ENCODE measurements around the gene PDX1.

Gene PDX1

DNA sequence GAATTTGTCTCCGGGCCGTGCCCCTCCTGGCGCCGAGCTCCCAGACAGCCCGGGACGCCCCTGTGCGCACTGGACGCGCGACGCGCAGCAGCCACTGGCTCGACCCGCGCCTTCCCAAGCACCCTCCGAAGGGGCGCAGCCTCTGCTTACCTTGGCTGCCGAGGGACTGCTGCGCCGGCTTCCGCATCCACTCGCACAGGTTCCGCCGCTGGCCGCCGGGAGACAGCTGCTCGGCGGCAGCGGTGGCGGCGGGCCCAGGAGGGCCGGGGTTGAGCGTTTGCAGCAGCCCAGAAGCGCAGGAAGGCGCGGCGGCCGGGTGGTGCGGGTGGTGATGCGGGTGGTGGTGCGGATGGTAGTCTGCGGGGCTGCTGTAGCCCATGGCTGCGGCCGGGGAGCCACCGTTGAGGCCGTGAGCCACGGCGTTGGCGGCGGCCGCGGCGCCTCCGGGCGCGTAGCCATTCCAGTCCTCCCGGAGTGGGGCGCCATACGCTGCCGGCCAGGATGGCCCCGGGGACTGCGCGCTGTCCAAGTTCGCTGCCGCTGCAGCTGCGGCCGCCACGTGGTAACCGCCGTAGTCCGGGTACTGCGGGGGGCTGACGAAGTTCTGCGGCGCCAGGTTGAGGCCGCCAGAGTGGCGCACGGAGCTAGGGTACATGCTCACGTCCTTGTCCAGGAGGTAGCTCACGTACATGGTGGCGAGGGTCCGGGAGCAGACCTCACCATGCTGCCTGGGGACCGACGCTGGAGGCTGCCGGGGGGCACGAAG, 48.7 kb downstream of the PDX1 start:
- Histone ChIP-seq H3K4me3 (ENCODE audit: low read depth in 1 of 2, low read length in 2 of 2) (peak overlapping the region; percentile 48 to 59), H3K9me3 (ENCODE audit: control insufficient read depth in 1 of 2, low read length in 2 of 2) (no peaks in the 10 kb centered on the region), H3K36me3 (ENCODE audit: control insufficient read depth in 1 of 2, insufficient read depth in 2 of 2, low read length in 2 of 2) (no peaks in the 10 kb centered on the region), H3K4me1 (ENCODE audit: control insufficient read depth in 1 of 2, insufficient read depth in 2 of 2, low read length in 2 of 2) (peaks cover 0 to 45% of the 10 kb centered on the region in 2 donors), H3K27me3 (ENCODE audit: low read depth, low read length) (peaks cover 68% of the 10 kb centered on the region), H3K27ac (ENCODE audit: low read length) (peak overlapping the region; percentile 85)

DNA sequence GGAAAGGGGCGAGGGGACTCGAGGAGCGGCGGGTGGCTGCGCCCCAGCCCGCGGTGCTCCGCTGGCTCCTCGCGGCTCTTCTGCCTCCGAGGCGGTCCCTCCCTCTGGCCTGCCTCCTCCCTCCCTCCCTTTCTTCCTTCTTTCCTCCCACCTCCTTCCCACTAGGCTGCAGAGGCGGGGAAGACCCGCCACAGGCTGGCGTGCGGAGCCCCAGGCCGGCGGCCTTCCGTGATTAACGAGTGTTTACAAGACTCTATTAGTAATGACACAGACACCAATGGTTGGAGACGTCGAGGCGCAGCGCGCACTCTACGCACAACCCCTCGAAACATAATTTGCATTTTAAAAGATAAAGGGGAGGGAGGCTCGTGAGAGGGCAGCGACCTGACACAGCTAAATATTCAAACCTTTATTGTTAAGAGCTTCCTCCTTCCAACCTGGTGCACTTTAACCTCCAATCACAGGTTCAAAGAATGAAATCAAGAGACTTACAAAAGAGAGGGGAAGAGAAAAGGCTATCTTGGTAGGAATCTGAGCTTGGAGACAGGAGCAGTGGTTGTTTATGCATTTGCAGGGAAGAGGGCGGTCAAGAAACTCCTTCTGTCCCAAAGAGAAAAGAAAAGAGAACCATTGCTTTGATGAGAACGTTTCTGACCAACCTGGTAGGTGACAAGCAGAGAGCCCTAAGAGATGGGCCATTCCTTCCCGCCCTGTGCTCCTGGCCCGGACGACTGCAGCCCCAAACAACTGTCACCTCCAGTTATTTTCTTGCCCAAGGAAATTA, 49.5 kb downstream of the PDX1 start, which contains the start of gene CDX2:
Gene CDX2 (minus strand): TSS at position 234 of the 784 bp plus-strand sequence. CDS start 309 bp downstream, outside the sequence.
- H3K36me3 ChIP-seq (ENCODE audit: control insufficient read depth in 1 of 2, insufficient read depth in 2 of 2, low read length in 2 of 2), result no peaks in the 10 kb centered on the region
- H3K4me3 ChIP-seq (ENCODE audit: low read depth in 1 of 2, low read length in 2 of 2), result peak within 1 kb of the TSS; percentile 48 to 59
- H3K27me3 ChIP-seq (ENCODE audit: low read depth, low read length), result peaks cover 73% of the 10 kb centered on the region
- H3K9me3 ChIP-seq (ENCODE audit: control insufficient read depth in 1 of 2, low read length in 2 of 2), result no peaks in the 10 kb centered on the region
- peaks cover 0 to 45% of the 10 kb centered on the region in 2 donors for H3K4me1 ChIP-seq (ENCODE audit: control insufficient read depth in 1 of 2, insufficient read depth in 2 of 2, low read length in 2 of 2)
- peak within 1 kb of the TSS; percentile 85 for H3K27ac ChIP-seq (ENCODE audit: low read length)

DNA sequence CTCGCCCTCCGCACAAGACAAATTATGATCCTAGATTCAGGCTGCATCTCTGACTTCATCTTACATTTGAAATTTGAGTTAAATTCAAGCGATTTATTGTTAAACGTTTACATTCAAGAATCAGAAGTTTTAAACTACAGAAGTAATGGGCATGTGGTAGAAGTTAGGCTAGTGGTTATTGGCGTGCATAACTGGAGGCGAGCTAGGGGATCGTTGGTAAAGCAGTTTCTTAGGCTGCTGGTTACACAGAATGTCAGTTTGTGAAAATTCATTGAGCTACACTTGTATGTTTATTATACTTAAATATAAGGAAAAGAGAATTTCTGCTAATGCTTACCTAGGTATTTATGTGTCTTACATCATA, 50.0 kb downstream of the PDX1 start:
- peak overlapping the region in 1 of 2 donors; percentile 18 for H3K4me3 ChIP-seq (ENCODE audit: low read depth in 1 of 2, low read length in 2 of 2)

DNA sequence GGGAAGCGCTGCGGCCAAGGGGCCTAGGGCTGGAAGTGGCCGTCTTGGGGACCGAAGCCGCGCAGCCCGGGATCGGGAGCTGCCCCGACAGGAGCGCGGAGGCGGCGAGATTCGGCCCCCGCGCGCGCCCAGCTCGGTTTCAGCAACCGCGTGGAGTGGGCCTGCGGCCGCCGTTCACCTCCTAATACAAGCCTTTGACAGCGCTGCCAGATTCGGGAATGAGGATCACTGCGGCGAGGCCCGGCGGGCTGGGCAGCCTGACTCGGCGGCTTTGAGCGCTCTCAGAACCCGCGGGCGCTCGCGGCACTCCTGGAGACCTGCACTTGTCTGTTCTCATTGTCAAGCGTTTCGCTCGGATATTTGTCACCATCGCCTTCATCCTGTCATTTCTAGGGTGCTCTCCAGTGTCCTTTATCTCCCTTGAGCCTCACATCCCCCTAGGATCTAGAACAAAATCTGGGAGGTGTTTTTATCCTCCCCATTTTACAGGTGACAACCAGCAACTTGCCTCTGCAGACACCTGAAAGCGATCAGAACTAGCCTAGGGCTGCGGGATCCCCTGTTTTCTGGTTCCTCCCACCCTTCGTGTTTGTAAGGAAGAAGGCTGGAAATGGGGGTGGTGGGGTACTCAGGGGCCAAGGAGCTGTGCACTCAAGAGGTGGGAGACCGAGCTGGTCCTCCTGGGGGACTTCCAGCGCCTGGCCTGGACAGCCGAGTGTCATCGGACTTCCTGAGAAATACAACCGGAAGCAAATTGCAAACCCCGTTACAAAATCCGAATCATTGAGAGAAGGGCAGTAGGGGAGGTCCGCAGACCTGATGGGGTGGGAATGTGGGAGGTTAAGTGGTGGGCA, 50.8 kb downstream of the PDX1 start:
- no peak overlapping the region for H3K4me3 ChIP-seq (ENCODE audit: low read depth in 1 of 2, low read length in 2 of 2)
- peaks cover 0 to 46% of the 10 kb centered on the region in 2 donors for H3K4me1 ChIP-seq (ENCODE audit: control insufficient read depth in 1 of 2, insufficient read depth in 2 of 2, low read length in 2 of 2)
- no peaks in the 10 kb centered on the region for H3K9me3 ChIP-seq (ENCODE audit: control insufficient read depth in 1 of 2, low read length in 2 of 2)
- peak overlapping the region; percentile 39 for H3K27ac ChIP-seq (ENCODE audit: low read length)
- no peaks in the 10 kb centered on the region for H3K36me3 ChIP-seq (ENCODE audit: control insufficient read depth in 1 of 2, insufficient read depth in 2 of 2, low read length in 2 of 2)
- H3K27me3 ChIP-seq (ENCODE audit: low read depth, low read length), result peaks cover 71% of the 10 kb centered on the region

More for the DNA sequence above, 50.0 kb downstream of the PDX1 start:
- Histone ChIP-seq H3K27me3 (ENCODE audit: low read depth, low read length) (peaks cover 74% of the 10 kb centered on the region), H3K9me3 (ENCODE audit: control insufficient read depth in 1 of 2, low read length in 2 of 2) (no peaks in the 10 kb centered on the region), H3K27ac (ENCODE audit: low read length) (peak overlapping the region; percentile 63), H3K4me1 (ENCODE audit: control insufficient read depth in 1 of 2, insufficient read depth in 2 of 2, low read length in 2 of 2) (peaks cover 0 to 45% of the 10 kb centered on the region in 2 donors), H3K36me3 (ENCODE audit: control insufficient read depth in 1 of 2, insufficient read depth in 2 of 2, low read length in 2 of 2) (no peaks in the 10 kb centered on the region)

DNA sequence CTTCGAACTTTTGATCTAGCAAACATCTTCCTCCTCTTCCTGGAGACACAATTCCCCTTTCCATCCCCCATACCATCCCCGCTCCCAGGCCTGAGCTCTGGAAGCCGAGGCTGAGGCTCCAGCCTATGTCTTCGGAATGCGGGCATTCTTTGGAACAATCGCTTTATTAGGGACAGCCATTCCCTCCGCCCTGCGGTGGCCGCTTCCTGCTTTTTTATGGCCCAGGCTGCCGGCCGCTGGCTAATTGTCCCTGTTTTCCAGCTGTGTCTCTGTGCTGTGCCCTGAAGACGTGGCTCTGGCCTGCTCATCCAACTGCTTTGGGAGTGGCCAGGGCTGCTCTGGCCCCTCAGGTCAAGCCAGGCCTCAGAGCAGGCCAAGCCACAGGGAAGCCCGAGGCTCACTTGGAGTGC, 51.4 kb downstream of the PDX1 start:
- Histone ChIP-seq H3K9me3 (ENCODE audit: control insufficient read depth in 1 of 2, low read length in 2 of 2) (no peaks in the 10 kb centered on the region), H3K36me3 (ENCODE audit: control insufficient read depth in 1 of 2, insufficient read depth in 2 of 2, low read length in 2 of 2) (no peaks in the 10 kb centered on the region), H3K4me3 (ENCODE audit: low read depth in 1 of 2, low read length in 2 of 2) (no peak overlapping the region), H3K27ac (ENCODE audit: low read length) (peak overlapping the region; percentile 39), H3K27me3 (ENCODE audit: low read depth, low read length) (peaks cover 70% of the 10 kb centered on the region), H3K4me1 (ENCODE audit: control insufficient read depth in 1 of 2, insufficient read depth in 2 of 2, low read length in 2 of 2) (peaks cover 0 to 45% of the 10 kb centered on the region in 2 donors)

DNA sequence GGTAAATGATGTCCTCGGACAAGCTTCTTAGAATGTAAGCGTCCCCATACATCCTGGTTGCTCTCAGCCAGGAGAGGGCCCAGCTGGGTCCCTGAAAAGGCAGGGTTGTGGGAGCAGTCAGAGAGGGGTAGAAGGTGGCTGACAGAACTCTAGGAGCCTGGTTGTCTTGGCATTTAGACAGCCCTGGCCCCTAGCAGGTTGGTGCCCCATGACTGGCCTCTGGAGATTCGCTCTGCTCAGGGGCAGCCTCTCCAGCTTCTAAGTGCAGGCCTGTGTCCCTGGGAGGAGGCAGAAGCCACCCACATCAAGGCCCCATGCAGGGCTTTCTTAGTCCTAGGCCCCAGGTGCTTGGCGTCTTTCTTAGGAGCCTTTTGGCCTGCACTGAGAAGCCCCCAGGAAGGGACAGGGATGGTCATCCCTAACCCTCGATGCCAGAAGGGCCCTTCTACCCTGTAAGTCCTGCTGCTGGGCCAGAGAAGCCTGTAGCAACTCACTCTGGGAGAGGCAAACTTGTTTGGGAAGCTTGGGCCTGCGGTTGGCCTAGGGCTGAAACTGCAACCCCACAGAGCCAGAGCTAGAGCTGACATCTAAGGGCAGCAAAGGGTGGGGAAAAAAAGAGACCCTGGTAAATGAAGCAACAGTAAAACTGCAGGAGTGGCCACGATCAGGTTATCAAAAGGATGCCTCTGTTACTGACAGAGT, 52.1 kb downstream of the PDX1 start:
- H3K27me3 ChIP-seq (ENCODE audit: low read depth, low read length), result peaks cover 71% of the 10 kb centered on the region

DNA sequence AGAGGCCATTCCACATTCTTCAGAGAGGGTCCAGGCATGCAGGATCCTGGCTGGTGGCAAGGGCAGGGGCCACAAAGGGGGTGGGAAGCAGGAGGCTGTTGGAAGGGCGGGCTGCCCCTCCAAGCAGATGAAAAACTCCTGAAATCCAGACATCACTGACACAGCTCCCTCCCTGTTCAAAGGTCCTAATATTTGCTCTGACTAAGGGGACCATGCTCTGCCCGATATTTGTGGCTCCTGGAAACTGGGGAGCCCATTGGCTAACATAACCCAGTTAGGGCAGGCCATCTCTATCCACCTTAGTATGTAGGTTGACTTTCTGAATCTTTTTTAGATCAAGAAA, 52.6 kb downstream of the PDX1 start:
- H3K9me3 ChIP-seq (ENCODE audit: control insufficient read depth in 1 of 2, low read length in 2 of 2), result no peaks in the 10 kb centered on the region
- no peak overlapping the region for H3K4me3 ChIP-seq (ENCODE audit: low read depth in 1 of 2, low read length in 2 of 2)
- H3K4me1 ChIP-seq (ENCODE audit: control insufficient read depth in 1 of 2, insufficient read depth in 2 of 2, low read length in 2 of 2), result peaks cover 0 to 33% of the 10 kb centered on the region in 2 donors
- H3K27ac ChIP-seq (ENCODE audit: low read length), result no peak overlapping the region
- H3K27me3 ChIP-seq (ENCODE audit: low read depth, low read length), result peaks cover 66% of the 10 kb centered on the region
- H3K36me3 ChIP-seq (ENCODE audit: control insufficient read depth in 1 of 2, insufficient read depth in 2 of 2, low read length in 2 of 2), result no peaks in the 10 kb centered on the region

More for the DNA sequence above, 52.1 kb downstream of the PDX1 start:
- Histone ChIP-seq H3K4me1 (ENCODE audit: control insufficient read depth in 1 of 2, insufficient read depth in 2 of 2, low read length in 2 of 2) (peaks cover 0 to 38% of the 10 kb centered on the region in 2 donors), H3K27ac (ENCODE audit: low read length) (peak overlapping the region; percentile 39), H3K9me3 (ENCODE audit: control insufficient read depth in 1 of 2, low read length in 2 of 2) (no peaks in the 10 kb centered on the region), H3K36me3 (ENCODE audit: control insufficient read depth in 1 of 2, insufficient read depth in 2 of 2, low read length in 2 of 2) (no peaks in the 10 kb centered on the region), H3K4me3 (ENCODE audit: low read depth in 1 of 2, low read length in 2 of 2) (no peak overlapping the region)

DNA sequence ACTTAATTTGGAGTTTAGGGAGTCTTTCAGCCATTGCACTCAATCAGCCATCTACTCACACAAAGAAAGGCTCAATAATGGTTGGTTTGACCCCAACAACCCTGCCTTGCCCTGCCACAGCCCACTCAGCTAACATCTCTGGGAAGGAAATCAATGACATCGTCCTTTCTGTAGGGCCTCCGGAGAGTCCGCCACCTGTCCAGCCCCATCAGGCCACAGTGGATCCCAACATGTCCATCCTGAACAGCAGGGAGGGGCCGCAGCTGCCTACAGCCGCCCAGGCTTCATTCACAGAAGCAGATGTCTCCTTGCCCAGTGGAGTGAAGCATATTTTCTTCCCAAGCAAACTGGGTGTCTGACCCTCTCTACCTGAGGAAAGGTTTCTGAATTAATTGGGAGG, 53.5 kb downstream of the PDX1 start:
- peaks cover 58% of the 10 kb centered on the region for H3K27me3 ChIP-seq (ENCODE audit: low read depth, low read length)
- H3K4me3 ChIP-seq (ENCODE audit: low read depth in 1 of 2, low read length in 2 of 2), result no peak overlapping the region
- H3K27ac ChIP-seq (ENCODE audit: low read length), result no peak overlapping the region
- H3K36me3 ChIP-seq (ENCODE audit: control insufficient read depth in 1 of 2, insufficient read depth in 2 of 2, low read length in 2 of 2), result no peaks in the 10 kb centered on the region
- peaks cover 0 to 33% of the 10 kb centered on the region in 2 donors for H3K4me1 ChIP-seq (ENCODE audit: control insufficient read depth in 1 of 2, insufficient read depth in 2 of 2, low read length in 2 of 2)
- H3K9me3 ChIP-seq (ENCODE audit: control insufficient read depth in 1 of 2, low read length in 2 of 2), result no peaks in the 10 kb centered on the region

DNA sequence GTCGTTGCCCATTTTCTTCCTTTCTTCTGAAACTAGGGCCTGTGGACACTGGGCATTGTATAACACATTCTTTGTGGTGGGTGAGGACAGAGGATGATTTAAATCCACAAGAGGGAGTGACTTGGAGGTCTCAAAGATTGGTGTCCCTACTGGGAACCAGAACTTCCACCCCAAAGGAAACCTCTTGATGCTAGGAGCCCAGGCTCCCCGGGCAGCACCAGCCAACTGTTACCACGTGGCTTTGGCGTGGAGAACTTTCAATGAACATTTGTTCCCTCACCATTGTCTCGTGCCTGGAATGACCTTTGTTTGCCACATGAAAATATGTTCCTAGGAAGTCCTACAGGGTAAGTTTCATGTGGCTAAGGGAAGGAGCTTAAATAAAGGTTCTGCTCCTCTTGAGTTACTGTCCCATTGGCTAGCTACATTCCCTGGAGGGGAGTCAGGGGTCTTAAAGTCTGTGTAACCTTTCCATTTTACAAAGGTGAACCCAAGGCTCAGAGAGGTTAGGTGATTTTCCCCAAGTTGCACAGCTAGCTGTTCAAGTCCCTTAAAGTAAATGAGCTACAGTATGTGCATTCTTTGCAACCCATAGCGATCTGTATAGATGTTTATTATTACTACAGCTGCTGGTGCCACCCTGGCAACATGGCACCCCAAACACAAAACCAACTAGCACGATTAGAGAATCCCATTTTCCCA, 54.3 kb downstream of the PDX1 start:
- Histone ChIP-seq H3K4me3 (ENCODE audit: low read depth in 1 of 2, low read length in 2 of 2) (no peak overlapping the region), H3K4me1 (ENCODE audit: control insufficient read depth in 1 of 2, insufficient read depth in 2 of 2, low read length in 2 of 2) (peaks cover 0 to 31% of the 10 kb centered on the region in 2 donors), H3K36me3 (ENCODE audit: control insufficient read depth in 1 of 2, insufficient read depth in 2 of 2, low read length in 2 of 2) (no peaks in the 10 kb centered on the region), H3K27me3 (ENCODE audit: low read depth, low read length) (peaks cover 57% of the 10 kb centered on the region), H3K9me3 (ENCODE audit: control insufficient read depth in 1 of 2, low read length in 2 of 2) (no peaks in the 10 kb centered on the region), H3K27ac (ENCODE audit: low read length) (no peak overlapping the region)
